Upper lobe of left lung (tissue), 6 donors: Measurements from ENCODE around the gene QPCT. TPM values are rescaled to one million over a fixed set of nuclear protein-coding genes. Genes with fewer than 3 reads are reported as not detected.

Source experiments
- ATAC-seq, 2 donors: fragments of 200-7000 bp; cut with Tn5 transposase; one replicate each; pipeline ENCODE4 v1.9.1; 2022; ENCODE audit warnings: mild to moderate bottlenecking in 2 of 2, moderate library complexity in 2 of 2; ENCODE audit not compliant: low FRiP score in 2 of 2
- DNase-seq, 2 donors: peaks; one replicate each; pipeline ENCODE4 v3.0.0-alpha.2; 2019 to 2020
- H3K27ac ChIP-seq, 4 donors: fragments of 200-600 bp; sonication (generic); one replicate each; pipeline ENCODE4 v1.5.1; 2016 to 2019
- H3K27me3 ChIP-seq, 4 donors: fragments of 200-600 bp; sonication (generic); one replicate each; pipeline ENCODE4 v1.5.1; 2017 to 2019
- H3K36me3 ChIP-seq, 4 donors: fragments of 200-600 bp; sonication (generic); one replicate each; pipeline ENCODE4 v1.5.1; 2016 to 2019
- H3K4me1 ChIP-seq, 4 donors: fragments of 200-600 bp; sonication (generic); one replicate each; pipeline ENCODE4 v1.5.1; 2018 to 2019
- H3K4me3 ChIP-seq, 4 donors: fragments of 200-600 bp; sonication (generic); one replicate each; pipeline ENCODE4 v1.5.1; 2017 to 2019; ENCODE audit warnings: mild to moderate bottlenecking in 2 of 4, moderate library complexity in 1 of 4
- H3K9me3 ChIP-seq, 4 donors: fragments of 200-600 bp; sonication (generic); one replicate each; pipeline ENCODE4 v1.5.1; 2018 to 2019
- CTCF ChIP-seq, 6 experiments: fragments of 450-650 bp in 4 of 6; fragments of 200-600 bp in 2 of 6; sonication (generic) in 2 of 6; IDR thresholded peaks; one replicate each; pipeline ENCODE4 v1.5.1; 2016 to 2019; ENCODE audit warnings: antibody characterized with exemption in 6 of 6
- EP300 ChIP-seq, 4 donors: sonication (generic); formaldehyde crosslinking; IDR thresholded peaks; one replicate each; pipeline ENCODE4 v1.5.1; 2017; ENCODE audit warnings: antibody characterized with exemption in 4 of 4, control low read depth in 2 of 4
- POLR2A ChIP-seq, 4 donors: fragments of 450-650 bp; IDR thresholded peaks; one replicate each; pipeline ENCODE4 v1.5.1; 2016 to 2017; ENCODE audit warnings: antibody characterized with exemption in 4 of 4, mild to moderate bottlenecking in 2 of 4
- POLR2AphosphoS5 ChIP-seq, 2 donors: sonication (generic); formaldehyde crosslinking; IDR thresholded peaks; one replicate each; pipeline ENCODE4 v1.5.1; 2017; ENCODE audit warnings: antibody characterized with exemption in 2 of 2
- WGBS, 2 donors: methylation state at CpG; one replicate each; pipeline ENCODE4 v1.1.5; 2017 to 2018; 5-methylcytosine and 5-hydroxymethylcytosine counted together
- total RNA-seq, 6 donors: library from RNA; depleted of rRNA in 4 of 6; stranded (reverse); fragments of >200 nt in 4 of 6; gene quantifications; one replicate each; pipeline versions ENCODE4 v1.1.0 to v1.2.1, GENCODE V29; 2016 to 2021
- donor health status: DM: no; HTN: no; CAD: no; lungs with moderate emphysema.
- donor health status: DM: no; HTN: yes; CAD: no; lungs with severe emphysema.

Gene QPCT
- total RNA-seq, 6 donors from 2014 or later: 2.0 to 12.5 (median 6.0) TPM; not detected in 1

DNA sequence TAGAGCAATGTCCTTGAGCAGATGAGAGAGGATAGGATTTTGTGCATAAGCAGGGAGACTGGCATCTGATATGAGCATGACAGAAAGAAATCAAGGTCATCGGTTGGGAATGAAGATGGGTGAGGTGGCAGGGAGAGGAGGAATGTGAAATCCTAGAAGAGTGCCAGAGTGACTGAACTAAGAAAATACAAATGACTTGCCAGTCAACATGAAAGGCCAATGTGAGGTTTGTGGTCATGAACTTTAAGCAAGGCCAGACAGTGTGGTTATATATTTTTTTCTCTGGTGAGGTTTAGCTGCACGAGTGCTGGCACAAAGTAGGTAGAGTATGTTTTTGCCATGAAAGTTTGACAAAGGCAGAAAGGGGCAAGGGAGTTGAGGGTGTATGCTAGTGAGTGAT lies 21.2 kb downstream of the QPCT start:
- Histone ChIP-seq H3K4me3 (no peak overlapping the region), H3K27me3 (no peaks in the 10 kb centered on the region), H3K4me1 (no peaks in the 10 kb centered on the region), H3K9me3 (no peaks in the 10 kb centered on the region), H3K27ac (no peak overlapping the region), H3K36me3 (no peaks in the 10 kb centered on the region)
- WGBS, 2 donors: 65 to 73% methylated on average over 2 of the region's 2 CpGs
- TF ChIP-seq POLR2AphosphoS5 (IDR thresholded peaks at IDR 0.05) (no peak), POLR2A (IDR thresholded peaks at IDR 0.05) (no peak), EP300 (IDR thresholded peaks at IDR 0.05) (no peak), CTCF (IDR thresholded peaks at IDR 0.05) (no peak)
- DNase-seq (no peak), ATAC-seq (no peak)

- H3K4me3 ChIP-seq: no peak overlapping the region
- no peaks in the 10 kb centered on the region for H3K36me3 ChIP-seq
- 53 to 68% methylated on average over 4 of the region's 4 CpGs for WGBS, 2 donors
- no peak for TF ChIP-seq POLR2AphosphoS5 (IDR thresholded peaks at IDR 0.05)
- no peak for TF ChIP-seq CTCF (IDR thresholded peaks at IDR 0.05)
- no peak for TF ChIP-seq EP300 (IDR thresholded peaks at IDR 0.05)
- TF ChIP-seq POLR2A (IDR thresholded peaks at IDR 0.05): no peak
- ATAC-seq: no peak
- DNase-seq: no peak
- no peaks in the 10 kb centered on the region for H3K4me1 ChIP-seq
- H3K27me3 ChIP-seq: no peaks in the 10 kb centered on the region
- no peaks in the 10 kb centered on the region for H3K9me3 ChIP-seq
- H3K27ac ChIP-seq: no peak overlapping the region
Measured at GRCh38 chr2:37366773-37367172, 22.3 kb downstream of the QPCT start.

- ATAC-seq (no peak), DNase-seq (no peak)
- Histone ChIP-seq H3K27ac (no peak overlapping the region), H3K4me3 (no peak overlapping the region), H3K27me3 (no peaks in the 10 kb centered on the region), H3K36me3 (no peaks in the 10 kb centered on the region), H3K9me3 (no peaks in the 10 kb centered on the region), H3K4me1 (no peaks in the 10 kb centered on the region)
- TF ChIP-seq POLR2AphosphoS5 (IDR thresholded peaks at IDR 0.05) (no peak), CTCF (IDR thresholded peaks at IDR 0.05) (no peak), POLR2A (IDR thresholded peaks at IDR 0.05) (no peak), EP300 (IDR thresholded peaks at IDR 0.05) (no peak)
- 95 to 97% methylated on average over 7 of the region's 7 CpGs for WGBS, 2 donors
Measured at GRCh38 chr2:37367310-37367709, 22.9 kb downstream of the QPCT start.

DNA sequence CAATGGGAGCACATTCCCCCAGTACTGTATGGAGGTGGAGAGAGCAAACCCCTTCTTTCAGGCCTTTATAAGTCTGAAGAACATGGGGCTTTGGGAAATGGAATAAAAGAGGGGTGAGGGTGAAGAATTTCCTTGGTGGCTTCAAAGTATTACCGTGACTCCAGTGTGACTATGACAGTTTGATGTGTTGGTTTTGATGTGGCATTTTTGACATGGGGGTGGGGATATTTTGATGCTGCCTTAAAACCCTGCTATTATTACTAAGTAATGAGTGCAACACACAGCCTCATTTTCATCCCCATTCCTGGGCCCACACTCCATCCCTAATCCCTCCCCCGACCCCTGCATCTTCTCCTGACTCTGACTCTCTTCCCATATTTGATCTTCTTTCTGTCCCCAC lies 23.6 kb downstream of the QPCT start:
- ATAC-seq (no peak), DNase-seq (no peak)
- 69 to 97% methylated on average over 2 of the region's 2 CpGs for WGBS, 2 donors
- Histone ChIP-seq H3K9me3 (no peaks in the 10 kb centered on the region), H3K36me3 (no peaks in the 10 kb centered on the region), H3K4me3 (no peak overlapping the region), H3K27me3 (no peaks in the 10 kb centered on the region), H3K4me1 (no peaks in the 10 kb centered on the region), H3K27ac (no peak overlapping the region)
- TF ChIP-seq POLR2AphosphoS5 (IDR thresholded peaks at IDR 0.05) (no peak), POLR2A (IDR thresholded peaks at IDR 0.05) (no peak), CTCF (IDR thresholded peaks at IDR 0.05) (no peak), EP300 (IDR thresholded peaks at IDR 0.05) (no peak)

DNA sequence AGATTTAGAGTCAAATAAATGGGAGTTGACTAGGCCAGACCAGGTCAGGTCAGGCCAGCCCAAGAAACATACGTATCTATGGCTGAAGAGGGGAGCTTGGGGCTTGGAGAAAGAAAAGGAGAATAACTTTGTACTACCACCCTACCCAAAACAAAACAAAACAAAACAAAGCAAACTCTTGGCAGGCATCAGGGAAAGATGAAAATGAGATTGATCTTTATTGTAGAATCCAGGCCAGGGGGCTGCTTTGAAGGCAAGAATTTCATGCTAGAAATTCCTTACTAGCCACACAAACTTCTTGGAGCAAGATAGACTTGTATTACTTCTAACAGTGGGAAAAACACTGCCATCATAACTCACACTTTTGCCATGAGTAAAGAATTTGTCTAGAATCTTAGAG lies 26.2 kb downstream of the QPCT start:
- Histone ChIP-seq H3K36me3 (no peaks in the 10 kb centered on the region), H3K27me3 (no peaks in the 10 kb centered on the region), H3K4me1 (no peaks in the 10 kb centered on the region), H3K9me3 (no peaks in the 10 kb centered on the region), H3K4me3 (no peak overlapping the region), H3K27ac (no peak overlapping the region)
- TF ChIP-seq POLR2AphosphoS5 (IDR thresholded peaks at IDR 0.05) (no peak), EP300 (IDR thresholded peaks at IDR 0.05) (no peak), CTCF (IDR thresholded peaks at IDR 0.05) (no peak), POLR2A (IDR thresholded peaks at IDR 0.05) (no peak)
- ATAC-seq (no peak), DNase-seq (no peak)
- WGBS, 2 donors: 98 to 100% methylated on average over 1 of the region's 1 CpG
